D721Med (cell line): Measurements from ENCODE around the gene RRBP1.

ENCODE experiments used
- DNase-seq: peaks from one replicate; pipeline ENCODE4 v3.0.0; 2011; ENCODE audit warnings: low spot score; ENCODE audit not compliant: insufficient read length
- FAIRE-seq: peaks from 2 replicates; lab custom pipeline; 2011; peaks lifted over from hg19 to GRCh38; lab: Jason Lieb, UNC
- TF ChIP-seq, protein P1 (sequence below): IDR thresholded peaks from 2 replicates; pipeline ENCODE4 v1.5.1; 2012; ENCODE audit warnings: mild to moderate bottlenecking, control low read depth; ENCODE audit not compliant: insufficient read depth; ENCODE audit errors: missing control alignments

The RRBP1 gene

GRCh38 chr20:17601957-17602356, 80.1 kb downstream of the RRBP1 start:
- no peak for FAIRE-seq
- TF ChIP-seq, protein P1, sequence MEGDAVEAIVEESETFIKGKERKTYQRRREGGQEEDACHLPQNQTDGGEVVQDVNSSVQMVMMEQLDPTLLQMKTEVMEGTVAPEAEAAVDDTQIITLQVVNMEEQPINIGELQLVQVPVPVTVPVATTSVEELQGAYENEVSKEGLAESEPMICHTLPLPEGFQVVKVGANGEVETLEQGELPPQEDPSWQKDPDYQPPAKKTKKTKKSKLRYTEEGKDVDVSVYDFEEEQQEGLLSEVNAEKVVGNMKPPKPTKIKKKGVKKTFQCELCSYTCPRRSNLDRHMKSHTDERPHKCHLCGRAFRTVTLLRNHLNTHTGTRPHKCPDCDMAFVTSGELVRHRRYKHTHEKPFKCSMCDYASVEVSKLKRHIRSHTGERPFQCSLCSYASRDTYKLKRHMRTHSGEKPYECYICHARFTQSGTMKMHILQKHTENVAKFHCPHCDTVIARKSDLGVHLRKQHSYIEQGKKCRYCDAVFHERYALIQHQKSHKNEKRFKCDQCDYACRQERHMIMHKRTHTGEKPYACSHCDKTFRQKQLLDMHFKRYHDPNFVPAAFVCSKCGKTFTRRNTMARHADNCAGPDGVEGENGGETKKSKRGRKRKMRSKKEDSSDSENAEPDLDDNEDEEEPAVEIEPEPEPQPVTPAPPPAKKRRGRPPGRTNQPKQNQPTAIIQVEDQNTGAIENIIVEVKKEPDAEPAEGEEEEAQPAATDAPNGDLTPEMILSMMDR = no peak
- DNase-seq = no peak

DNA sequence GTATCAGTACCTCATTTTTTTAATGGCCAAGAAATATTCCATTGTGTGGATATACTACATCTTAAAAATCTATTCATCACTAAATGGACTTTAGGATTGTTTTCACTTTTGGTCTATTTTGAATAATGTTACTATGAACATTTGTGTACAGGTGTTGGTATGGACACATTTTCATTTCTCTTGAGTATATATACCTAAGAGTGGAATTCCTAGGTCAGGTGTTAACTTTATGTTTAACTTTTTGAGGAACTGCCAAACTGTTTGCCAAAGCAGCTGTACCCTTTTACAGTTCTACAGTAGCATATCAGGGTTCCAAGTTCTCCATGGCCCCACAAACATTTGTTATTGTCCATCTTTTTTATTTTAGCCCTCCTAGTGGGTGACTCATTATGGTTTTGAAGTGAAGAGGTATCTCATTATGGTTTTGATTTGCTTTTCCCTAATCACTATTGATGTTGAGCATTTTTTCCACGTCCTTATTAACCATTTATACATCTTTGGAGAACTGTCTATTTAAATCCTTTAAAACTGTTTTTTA, 84.0 kb downstream of the RRBP1 start:
- no peak for FAIRE-seq
- no peak for DNase-seq
- TF ChIP-seq, protein P1 = no peak

DNA sequence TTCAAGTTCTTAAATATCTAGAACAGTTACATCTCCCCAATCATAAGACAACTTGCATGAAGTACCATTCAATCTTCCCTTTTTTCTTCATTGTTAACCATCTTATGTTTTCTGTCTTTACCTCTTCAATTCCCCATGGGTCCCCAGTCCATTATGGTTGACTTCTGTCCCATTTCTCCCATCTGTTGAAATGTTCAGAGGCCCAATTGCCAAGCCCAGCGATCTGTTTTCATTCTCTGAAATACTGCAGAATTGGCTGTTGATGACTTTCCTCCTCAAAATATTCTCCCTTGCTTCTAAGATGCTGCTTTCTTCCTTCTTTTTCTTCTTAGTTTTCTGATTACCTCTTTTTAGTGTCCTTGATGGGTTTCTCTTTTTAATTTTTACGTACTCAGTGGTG, 86.2 kb downstream of the RRBP1 start:
- FAIRE-seq (no peak), DNase-seq (no peak)
- TF ChIP-seq, protein P1 = no peak

- DNase-seq = no peak
- TF ChIP-seq, protein P1 = no peak
- FAIRE-seq = no peak
These were observed 87.6 kb downstream of the RRBP1 start for GRCh38 chr20:17594443-17594842.

- DNase-seq = no peak
- TF ChIP-seq, protein P1 = no peak
- no peak for FAIRE-seq
These were observed 88.1 kb downstream of the RRBP1 start for GRCh38 chr20:17593902-17594301.

DNA sequence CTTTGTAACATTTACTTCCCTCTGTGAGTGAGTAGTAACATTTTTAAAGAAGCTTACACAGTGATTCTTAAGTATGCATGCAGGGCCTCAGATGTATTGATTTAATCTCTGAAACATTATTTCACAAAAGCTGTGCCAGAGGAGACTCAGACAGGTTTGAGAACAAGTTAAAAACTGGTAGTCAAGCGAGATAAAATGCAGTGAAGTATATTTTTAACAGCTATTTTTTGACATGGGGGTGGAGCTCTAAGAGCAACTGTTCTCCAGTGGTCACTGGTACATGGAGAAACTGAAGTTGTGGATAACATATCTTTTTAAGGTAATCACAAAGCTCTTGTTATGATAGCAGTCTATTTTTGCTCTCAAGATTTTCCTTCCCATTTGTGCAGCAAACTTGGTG, 91.8 kb downstream of the RRBP1 start:
- DNase-seq (no peak), FAIRE-seq (no peak)
- TF ChIP-seq, protein P1 = no peak

GRCh38 chr20:17589161-17589834, 92.7 kb downstream of the RRBP1 start:
- DNase-seq = no peak
- TF ChIP-seq, protein P1 = no peak
- no peak for FAIRE-seq
